ENCODE results near the gene LRP8. TPM values are rescaled to one million over a fixed set of nuclear protein-coding genes. Genes with fewer than 3 reads are reported as not detected.

LRP8 gene
- total RNA-seq, 2 experiments from 2014 or later: 51.8 to 56.6 TPM

GRCh38 chr1:53275566-53275965, 52.3 kb downstream of the LRP8 start:
- no peak overlapping the region for H3K4me3 Mint-ChIP-seq
- no peak overlapping the region for H3K27ac Mint-ChIP-seq
- no peak for DNase-seq
- H3K36me3 Mint-ChIP-seq (ENCODE audit: low read depth): peaks cover 23% of the 10 kb centered on the region
- ChIA-PET POLR2A (no interaction called here), CTCF (interaction anchor here (1.0 to 1.2 kb wide), 2 partner anchors 12 to 47 kb away, joined by 3 read pairs; no protein-coding TSS in a partner anchor)
- no peaks in the 10 kb centered on the region for H3K27me3 Mint-ChIP-seq
- peaks cover 4% of the 10 kb centered on the region for H3K4me1 Mint-ChIP-seq
- no peaks in the 10 kb centered on the region for H3K9me3 Mint-ChIP-seq

- Mint-ChIP-seq H3K36me3 (ENCODE audit: low read depth) (peaks cover 23% of the 10 kb centered on the region), H3K4me1 (peaks cover 4% of the 10 kb centered on the region), H3K27ac (no peak overlapping the region), H3K9me3 (no peaks in the 10 kb centered on the region), H3K27me3 (no peaks in the 10 kb centered on the region), H3K4me3 (no peak overlapping the region)
- DNase-seq: no peak
- CTCF ChIA-PET: interaction anchor here (0.7 to 1.2 kb wide), 2 partner anchors 11 to 119 kb away, joined by 3 read pairs; no protein-coding TSS in a partner anchor
- POLR2A ChIA-PET: no interaction called here
These were observed 53.2 kb downstream of the LRP8 start for GRCh38 chr1:53274541-53275185.

DNA sequence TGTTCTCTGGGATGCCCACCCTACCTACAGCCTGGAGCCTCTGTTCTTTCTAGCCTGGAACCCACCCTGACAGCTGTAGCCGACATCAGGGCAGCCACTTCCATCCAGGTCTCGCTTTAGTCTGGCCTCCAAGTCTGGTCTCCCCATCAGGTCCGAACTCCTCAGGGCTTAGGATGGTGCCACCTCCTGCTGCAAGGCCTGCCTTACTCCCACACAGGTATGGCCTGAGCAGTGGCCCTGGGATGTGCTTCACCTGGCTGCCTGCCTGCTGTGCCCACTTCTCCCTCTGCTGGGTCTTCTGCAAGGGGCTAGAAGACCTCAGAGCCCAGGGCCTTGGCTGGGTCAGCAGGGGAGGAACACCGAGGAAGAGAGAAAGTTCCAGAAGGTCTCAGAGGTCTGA, 53.8 kb downstream of the LRP8 start:
- H3K4me3 Mint-ChIP-seq: no peak overlapping the region
- CTCF ChIA-PET: interaction anchor here (0.7 to 1.1 kb wide), 2 partner anchors 94 to 119 kb away, joined by 3 read pairs; no protein-coding TSS in a partner anchor
- H3K36me3 Mint-ChIP-seq (ENCODE audit: low read depth): peaks cover 23% of the 10 kb centered on the region
- H3K4me1 Mint-ChIP-seq: peaks cover 4% of the 10 kb centered on the region
- no peak overlapping the region for H3K27ac Mint-ChIP-seq
- POLR2A ChIA-PET: no interaction called here
- no peaks in the 10 kb centered on the region for H3K9me3 Mint-ChIP-seq
- DNase-seq: no peak
- H3K27me3 Mint-ChIP-seq: no peaks in the 10 kb centered on the region

DNA sequence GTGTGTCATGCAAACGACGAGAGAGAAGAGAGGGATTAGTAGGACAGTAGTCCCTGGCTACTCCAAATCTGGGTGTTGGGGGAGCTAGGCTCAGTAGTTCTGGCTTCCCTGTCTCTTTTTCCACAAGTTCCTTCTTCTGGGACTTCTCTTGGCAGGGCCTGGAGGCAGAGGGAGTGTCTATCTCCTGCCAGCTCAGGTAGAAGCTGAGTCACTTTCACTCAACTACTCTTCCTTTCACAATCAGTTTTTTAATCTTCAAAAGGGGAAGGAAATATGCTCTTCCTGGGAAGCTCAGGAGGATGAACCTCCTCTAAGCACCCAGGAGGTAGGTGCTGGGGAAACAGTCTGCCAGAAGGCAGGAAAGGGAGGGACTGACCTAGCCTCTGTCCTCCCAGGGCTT, 54.3 kb downstream of the LRP8 start:
- Mint-ChIP-seq H3K4me3 (no peak overlapping the region), H3K4me1 (peaks cover 4% of the 10 kb centered on the region), H3K9me3 (no peaks in the 10 kb centered on the region), H3K27me3 (no peaks in the 10 kb centered on the region), H3K36me3 (ENCODE audit: low read depth) (peaks cover 23% of the 10 kb centered on the region), H3K27ac (peak overlapping the region; percentile 33)
- no peak for DNase-seq
- CTCF ChIA-PET: interaction anchor here (1.1 kb wide), 1 partner anchor 95 kb away, joined by 3 read pairs; no protein-coding TSS in a partner anchor
- POLR2A ChIA-PET: no interaction called here

- POLR2A ChIA-PET: no interaction called here
These were observed 55.5 kb downstream of the LRP8 start for GRCh38 chr1:53272349-53272748.

GRCh38 chr1:53271446-53272090, 56.3 kb downstream of the LRP8 start:
- Mint-ChIP-seq H3K4me3 (no peak overlapping the region), H3K4me1 (peaks cover 1% of the 10 kb centered on the region), H3K36me3 (ENCODE audit: low read depth) (peaks cover 16% of the 10 kb centered on the region), H3K9me3 (no peaks in the 10 kb centered on the region), H3K27ac (no peak overlapping the region), H3K27me3 (no peaks in the 10 kb centered on the region)
- no peak for DNase-seq
- ChIA-PET POLR2A (no interaction called here), CTCF (interaction anchor here (1.4 kb wide), 1 partner anchor 122 kb away, joined by 3 read pairs; no protein-coding TSS in a partner anchor)

More at GRCh38 chr1:53272349-53272748, 55.5 kb downstream of the LRP8 start:
- no peaks in the 10 kb centered on the region for H3K27me3 Mint-ChIP-seq
- no peak overlapping the region for H3K4me3 Mint-ChIP-seq
- CTCF ChIA-PET: interaction anchor here (1.4 kb wide), 1 partner anchor 121 kb away, joined by 3 read pairs; no protein-coding TSS in a partner anchor
- H3K9me3 Mint-ChIP-seq: no peaks in the 10 kb centered on the region
- no peak for DNase-seq
- H3K4me1 Mint-ChIP-seq: peaks cover 1% of the 10 kb centered on the region
- no peak overlapping the region for H3K27ac Mint-ChIP-seq
- peaks cover 15% of the 10 kb centered on the region for H3K36me3 Mint-ChIP-seq (ENCODE audit: low read depth)

- DNase-seq: no peak
- Mint-ChIP-seq H3K27me3 (no peaks in the 10 kb centered on the region), H3K27ac (no peak overlapping the region), H3K4me3 (no peak overlapping the region), H3K4me1 (peaks cover 1% of the 10 kb centered on the region), H3K36me3 (ENCODE audit: low read depth) (peaks cover 19% of the 10 kb centered on the region), H3K9me3 (no peaks in the 10 kb centered on the region)
- ChIA-PET CTCF (interaction anchor here (0.5 kb wide), 1 partner anchor 494 kb away, joined by 3 read pairs; no protein-coding TSS in a partner anchor), POLR2A (no interaction called here)
These were observed 57.0 kb downstream of the LRP8 start for GRCh38 chr1:53270873-53271272.

DNA sequence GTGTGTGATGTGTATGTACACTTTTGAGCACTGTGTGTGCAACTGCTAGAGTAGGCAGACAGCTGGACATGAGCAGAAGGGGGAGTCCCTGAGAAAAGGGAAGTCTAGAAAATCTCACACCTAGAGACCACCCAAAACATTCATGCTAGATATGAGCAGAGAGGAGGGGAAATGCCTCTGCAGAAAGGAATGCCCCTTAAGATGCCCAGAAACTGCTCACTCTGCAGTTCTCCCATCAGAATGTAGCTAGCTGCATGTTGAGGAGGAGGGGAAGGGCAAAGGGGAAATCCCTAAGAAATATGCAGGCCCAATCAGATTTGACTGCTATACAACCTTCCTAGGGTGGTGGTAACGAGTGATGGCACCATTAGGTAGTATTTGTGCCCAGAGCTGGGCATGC, 57.8 kb downstream of the LRP8 start:
- no peak overlapping the region for H3K27ac Mint-ChIP-seq
- H3K4me3 Mint-ChIP-seq: no peak overlapping the region
- DNase-seq: no peak
- H3K4me1 Mint-ChIP-seq: peaks cover 1% of the 10 kb centered on the region
- H3K36me3 Mint-ChIP-seq (ENCODE audit: low read depth): peaks cover 24% of the 10 kb centered on the region
- H3K27me3 Mint-ChIP-seq: no peaks in the 10 kb centered on the region
- ChIA-PET POLR2A (no interaction called here), CTCF (interaction anchor here (0.6 kb wide), 1 partner anchor 98 kb away, joined by 3 read pairs; no protein-coding TSS in a partner anchor)
- H3K9me3 Mint-ChIP-seq: no peaks in the 10 kb centered on the region

GRCh38 chr1:53267761-53268160, 60.1 kb downstream of the LRP8 start:
- no peaks in the 10 kb centered on the region for H3K9me3 Mint-ChIP-seq
- H3K27me3 Mint-ChIP-seq: no peaks in the 10 kb centered on the region
- H3K36me3 Mint-ChIP-seq (ENCODE audit: low read depth): peaks cover 31% of the 10 kb centered on the region
- POLR2A ChIA-PET: no interaction called here
- H3K27ac Mint-ChIP-seq: no peak overlapping the region
- no peak overlapping the region for H3K4me3 Mint-ChIP-seq
- H3K4me1 Mint-ChIP-seq: peaks cover 1% of the 10 kb centered on the region
- CTCF ChIA-PET: interaction anchor here (0.6 to 1.3 kb wide), 3 partner anchors 124 to 956 kb away, joined by 3 to 4 read pairs (median 3); no protein-coding TSS in a partner anchor
- no peak for DNase-seq

- ChIA-PET POLR2A (no interaction called here), CTCF (interaction anchor here (0.9 to 1.5 kb wide), 2 partner anchors 109 to 127 kb away, joined by 3 to 4 read pairs; no protein-coding TSS in a partner anchor)
- Mint-ChIP-seq H3K4me3 (no peak overlapping the region), H3K4me1 (no peaks in the 10 kb centered on the region), H3K27me3 (no peaks in the 10 kb centered on the region), H3K27ac (no peak overlapping the region), H3K9me3 (no peaks in the 10 kb centered on the region), H3K36me3 (ENCODE audit: low read depth) (peaks cover 34% of the 10 kb centered on the region)
- no peak for DNase-seq
These were observed 61.8 kb downstream of the LRP8 start for GRCh38 chr1:53266038-53266437.

DNA sequence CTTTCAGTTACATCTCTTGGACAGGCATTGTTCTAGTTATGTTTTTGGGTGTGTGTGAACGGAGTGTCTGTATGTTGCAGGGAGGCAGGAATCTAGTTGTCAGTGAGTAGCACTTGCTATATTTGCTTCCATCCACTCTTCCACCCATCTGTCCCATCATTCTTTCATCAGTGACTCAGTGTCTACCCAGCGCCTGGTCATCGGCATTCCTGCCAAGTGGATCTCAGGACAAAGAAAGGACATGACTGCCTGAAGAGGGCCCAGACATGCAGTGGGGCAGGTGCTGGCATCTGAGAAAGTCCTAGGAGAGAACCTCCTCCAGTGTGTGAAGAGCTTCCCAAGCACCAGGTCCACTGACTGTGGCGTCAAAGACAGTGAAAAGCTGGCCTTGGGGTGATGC, 62.3 kb downstream of the LRP8 start:
- ChIA-PET POLR2A (no interaction called here), CTCF (interaction anchor here (0.9 to 1.5 kb wide), 2 partner anchors 110 to 128 kb away, joined by 3 to 4 read pairs; no protein-coding TSS in a partner anchor)
- Mint-ChIP-seq H3K27me3 (no peaks in the 10 kb centered on the region), H3K36me3 (ENCODE audit: low read depth) (peaks cover 38% of the 10 kb centered on the region), H3K27ac (no peak overlapping the region), H3K4me3 (no peak overlapping the region), H3K4me1 (no peaks in the 10 kb centered on the region), H3K9me3 (no peaks in the 10 kb centered on the region)
- DNase-seq: no peak

DNA sequence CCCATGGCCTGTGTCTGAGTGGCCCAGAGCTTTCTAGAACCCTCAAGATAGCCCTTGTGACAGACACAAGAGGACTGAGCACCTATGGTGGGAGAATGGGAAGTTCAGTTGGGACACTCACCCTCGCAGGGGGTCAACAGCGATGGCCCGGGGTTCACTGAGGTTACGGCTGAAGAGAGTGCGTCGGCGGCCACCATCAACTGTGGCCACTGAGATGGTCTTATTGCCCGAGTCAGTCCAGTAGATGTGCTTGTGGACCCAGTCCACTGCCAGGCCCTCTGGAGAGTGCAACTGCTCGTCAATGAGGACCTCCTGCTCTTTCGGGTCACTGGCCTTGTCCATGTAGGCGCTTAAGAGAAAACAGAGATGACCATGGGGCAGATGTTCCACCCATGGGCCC, 63.8 kb downstream of the LRP8 start:
- Mint-ChIP-seq H3K4me1 (no peaks in the 10 kb centered on the region), H3K27ac (no peak overlapping the region), H3K27me3 (no peaks in the 10 kb centered on the region), H3K4me3 (no peak overlapping the region), H3K9me3 (no peaks in the 10 kb centered on the region), H3K36me3 (ENCODE audit: low read depth) (peaks cover 41% of the 10 kb centered on the region)
- DNase-seq: no peak
- ChIA-PET POLR2A (no interaction called here), CTCF (interaction anchor here (1.0 kb wide), 1 partner anchor 11 kb away, joined by 3 read pairs; no protein-coding TSS in a partner anchor)

DNA sequence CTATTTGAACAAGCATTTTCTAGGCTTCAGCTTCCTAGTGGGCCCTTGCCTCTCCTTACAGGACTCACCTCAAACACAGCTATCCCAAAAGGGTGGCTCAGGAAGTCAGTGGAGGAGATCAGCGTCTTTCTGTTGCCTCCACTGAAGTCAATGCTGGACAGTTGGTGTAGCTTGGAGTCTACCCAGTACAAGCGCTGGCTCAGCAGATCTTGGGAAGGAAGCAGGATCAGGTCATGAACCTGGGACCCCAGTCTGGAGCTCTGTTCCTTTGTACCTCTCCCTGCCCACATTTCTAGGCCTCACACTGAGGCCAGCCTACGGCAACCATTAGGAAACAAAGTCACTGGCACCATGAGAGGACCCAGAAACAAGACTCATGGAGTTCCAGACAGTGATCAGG, 65.9 kb downstream of the LRP8 start:
- Mint-ChIP-seq H3K36me3 (ENCODE audit: low read depth) (peaks cover 52% of the 10 kb centered on the region), H3K9me3 (no peaks in the 10 kb centered on the region), H3K4me3 (no peak overlapping the region), H3K27me3 (no peaks in the 10 kb centered on the region), H3K4me1 (no peaks in the 10 kb centered on the region), H3K27ac (no peak overlapping the region)
- POLR2A ChIA-PET: no interaction called here
- no peak for DNase-seq
- CTCF ChIA-PET: interaction anchor here (0.9 to 1.3 kb wide), 2 partner anchors 10 to 17 kb away, joined by 3 to 4 read pairs; no protein-coding TSS in a partner anchor
